Progenitor cell of endocrine pancreas (in vitro differentiated cells): ENCODE results near the gene VWA8. TPM values are rescaled to one million over a fixed set of nuclear protein-coding genes. Genes with fewer than 3 reads are reported as not detected.

Experiments
- DNase-seq: peaks from one replicate; pipeline ENCODE4 v3.0.0; 2021; ENCODE audit warnings: low spot score; ENCODE audit not compliant: unreplicated experiment
- H3K27ac Mint-ChIP-seq: 2 replicates; pipeline ENCODE4 v1.8.0; 2021; ENCODE audit warnings: mild to moderate bottlenecking, moderate library complexity, mixed read lengths
- H3K27me3 Mint-ChIP-seq: 2 replicates; pipeline ENCODE4 v1.8.0; 2021; ENCODE audit warnings: mixed read lengths
- H3K36me3 Mint-ChIP-seq: 2 replicates; pipeline ENCODE4 v1.8.0; 2022; ENCODE audit warnings: mixed read lengths; ENCODE audit not compliant: insufficient read depth
- H3K4me1 Mint-ChIP-seq: 2 replicates; pipeline ENCODE4 v1.8.0; 2021; ENCODE audit warnings: low read depth, mixed read lengths
- H3K4me3 Mint-ChIP-seq: 2 replicates; pipeline ENCODE4 v1.8.0; 2021; ENCODE audit warnings: low read depth, mild to moderate bottlenecking, moderate library complexity, mixed read lengths
- H3K9me3 Mint-ChIP-seq: 2 replicates; pipeline ENCODE4 v1.8.0; 2021; ENCODE audit warnings: low read depth, mixed read lengths
- total RNA-seq: library from RNA; stranded (reverse); gene quantifications from 2 replicates; pipeline ENCODE4 v1.2.1, GENCODE V29; 2021
- TF ChIP-seq, protein P1 (sequence below): fragments of 200-600 bp; sonication (generic); IDR thresholded peaks from one replicate; pipeline ENCODE4 v1.5.0; 2021; ENCODE audit warnings: antibody characterized with exemption, mild to moderate bottlenecking; ENCODE audit not compliant: unreplicated experiment

Gene VWA8
- total RNA-seq, 1 donor from 2014 or later = 24.1 TPM

DNA sequence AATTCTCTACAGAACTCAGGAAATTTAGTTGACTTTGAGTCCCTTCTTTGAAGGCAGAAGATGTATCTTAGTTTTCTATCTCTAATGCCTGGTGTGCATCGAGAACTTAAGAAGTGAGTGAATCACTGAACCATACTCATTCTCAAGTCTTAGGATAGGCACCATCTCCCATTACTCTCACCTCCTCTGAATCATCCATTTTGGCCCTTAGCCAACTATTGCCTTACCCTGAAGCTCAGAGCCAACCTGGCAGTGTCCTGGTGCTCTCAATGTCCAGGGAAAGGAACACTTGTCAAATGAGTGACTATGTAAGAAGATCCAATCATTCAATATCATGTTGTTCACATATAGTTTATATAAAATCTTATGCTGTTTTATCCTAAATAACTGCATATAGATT is 357.0 kb downstream of the VWA8 start:
- DNase-seq = no peak
- Mint-ChIP-seq H3K36me3 (peaks cover 13% of the 10 kb centered on the region), H3K27ac (no peak overlapping the region), H3K4me1 (peaks cover 10% of the 10 kb centered on the region), H3K4me3 (no peak overlapping the region), H3K9me3 (no peaks in the 10 kb centered on the region), H3K27me3 (no peaks in the 10 kb centered on the region)
- TF ChIP-seq, protein P1, sequence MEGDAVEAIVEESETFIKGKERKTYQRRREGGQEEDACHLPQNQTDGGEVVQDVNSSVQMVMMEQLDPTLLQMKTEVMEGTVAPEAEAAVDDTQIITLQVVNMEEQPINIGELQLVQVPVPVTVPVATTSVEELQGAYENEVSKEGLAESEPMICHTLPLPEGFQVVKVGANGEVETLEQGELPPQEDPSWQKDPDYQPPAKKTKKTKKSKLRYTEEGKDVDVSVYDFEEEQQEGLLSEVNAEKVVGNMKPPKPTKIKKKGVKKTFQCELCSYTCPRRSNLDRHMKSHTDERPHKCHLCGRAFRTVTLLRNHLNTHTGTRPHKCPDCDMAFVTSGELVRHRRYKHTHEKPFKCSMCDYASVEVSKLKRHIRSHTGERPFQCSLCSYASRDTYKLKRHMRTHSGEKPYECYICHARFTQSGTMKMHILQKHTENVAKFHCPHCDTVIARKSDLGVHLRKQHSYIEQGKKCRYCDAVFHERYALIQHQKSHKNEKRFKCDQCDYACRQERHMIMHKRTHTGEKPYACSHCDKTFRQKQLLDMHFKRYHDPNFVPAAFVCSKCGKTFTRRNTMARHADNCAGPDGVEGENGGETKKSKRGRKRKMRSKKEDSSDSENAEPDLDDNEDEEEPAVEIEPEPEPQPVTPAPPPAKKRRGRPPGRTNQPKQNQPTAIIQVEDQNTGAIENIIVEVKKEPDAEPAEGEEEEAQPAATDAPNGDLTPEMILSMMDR = no peak

DNA sequence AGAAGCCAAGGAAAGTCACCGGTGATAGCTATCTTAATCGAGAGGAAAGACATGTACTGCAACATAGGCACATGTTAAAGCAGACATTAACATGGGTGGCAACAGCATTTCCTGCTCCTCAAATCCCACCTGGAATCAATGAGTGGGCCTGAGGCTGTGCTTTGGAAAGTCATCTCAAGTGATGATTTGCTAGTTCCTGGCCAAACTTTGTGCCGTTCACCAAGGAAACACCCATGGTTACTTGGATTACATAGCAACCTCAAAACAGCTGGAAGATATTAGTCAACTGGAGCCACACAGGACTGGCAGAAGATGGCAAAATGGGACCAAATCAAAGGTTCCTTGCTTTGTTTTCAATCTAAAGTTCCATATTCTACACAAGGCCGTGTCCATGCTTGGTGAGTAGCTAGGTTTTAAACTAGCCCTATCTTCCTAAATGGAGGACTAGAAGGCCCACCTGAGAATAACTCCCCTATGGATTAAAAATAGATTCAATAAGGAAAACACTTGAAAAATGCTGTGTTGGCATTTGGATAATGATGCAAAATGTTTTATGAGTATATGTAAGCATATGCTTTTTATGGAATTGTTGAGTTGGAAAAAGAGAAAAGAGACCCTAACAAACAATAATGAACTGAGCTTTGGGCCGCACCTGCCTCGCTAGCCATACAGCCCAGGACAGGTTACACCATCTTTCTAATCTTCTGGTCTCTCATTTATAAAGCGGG is 359.0 kb downstream of the VWA8 start:
- H3K4me1 Mint-ChIP-seq = peaks cover 10% of the 10 kb centered on the region
- no peak for DNase-seq
- TF ChIP-seq, protein P1 = no peak
- no peak overlapping the region for H3K4me3 Mint-ChIP-seq
- H3K27ac Mint-ChIP-seq = no peak overlapping the region
- H3K27me3 Mint-ChIP-seq = no peaks in the 10 kb centered on the region
- H3K36me3 Mint-ChIP-seq = peaks cover 12% of the 10 kb centered on the region
- H3K9me3 Mint-ChIP-seq = no peaks in the 10 kb centered on the region

DNA sequence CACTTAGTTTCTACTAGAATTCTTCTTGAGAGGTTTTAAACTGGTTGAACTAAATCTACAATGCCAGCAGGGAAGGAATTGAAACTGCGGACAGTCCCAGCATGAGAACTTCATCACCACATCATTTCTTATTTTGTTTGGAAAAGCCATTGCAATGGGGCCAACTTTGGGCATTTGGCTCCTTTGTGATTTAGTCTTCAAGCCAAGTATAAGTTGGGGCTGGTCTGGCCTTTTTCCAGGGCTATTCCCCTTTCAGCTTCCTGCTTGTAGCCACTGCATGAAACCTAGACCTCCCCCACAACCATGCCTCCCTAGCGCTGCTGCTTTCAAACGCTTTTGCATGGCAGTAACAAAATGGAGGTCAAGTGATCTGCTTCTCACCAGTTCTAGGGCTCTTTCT is 361.3 kb downstream of the VWA8 start:
- peaks cover 12% of the 10 kb centered on the region for H3K36me3 Mint-ChIP-seq
- no peaks in the 10 kb centered on the region for H3K4me1 Mint-ChIP-seq
- no peak overlapping the region for H3K4me3 Mint-ChIP-seq
- H3K27me3 Mint-ChIP-seq = no peaks in the 10 kb centered on the region
- no peak for DNase-seq
- TF ChIP-seq, protein P1 = no peak
- no peaks in the 10 kb centered on the region for H3K9me3 Mint-ChIP-seq
- H3K27ac Mint-ChIP-seq = no peak overlapping the region

DNA sequence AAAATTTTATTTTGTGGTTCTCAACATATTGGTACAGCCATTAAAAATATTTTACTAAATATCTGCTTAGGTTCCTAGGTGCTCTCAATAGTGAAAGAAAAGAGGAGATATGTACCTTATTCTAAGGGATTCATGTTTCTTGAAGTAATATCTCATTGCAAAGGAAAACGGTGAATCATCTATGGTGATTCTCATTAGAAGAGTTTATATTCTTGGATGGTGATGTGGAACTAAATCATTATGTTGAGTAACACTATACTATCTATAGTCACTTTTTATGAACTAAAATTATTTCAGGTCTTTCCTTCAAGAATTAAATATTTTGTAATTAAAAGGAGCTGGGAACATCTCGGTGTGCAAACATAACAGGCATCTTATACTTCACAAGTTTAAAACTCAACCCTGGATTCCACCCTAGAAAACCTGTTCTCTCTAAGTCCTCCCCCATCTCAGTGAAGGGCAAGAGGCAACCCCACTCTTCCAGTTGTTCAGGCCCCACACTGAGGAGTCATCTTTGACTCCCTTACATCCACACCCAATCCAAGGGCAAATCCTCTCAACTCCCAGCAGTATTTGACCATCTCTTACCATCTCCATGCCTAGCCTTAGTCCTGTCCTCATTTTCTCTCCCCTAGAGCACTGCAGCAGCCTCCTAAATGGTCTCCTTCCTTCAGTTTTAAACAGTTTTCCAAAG is 363.4 kb downstream of the VWA8 start:
- Mint-ChIP-seq H3K4me1 (no peaks in the 10 kb centered on the region), H3K27ac (no peak overlapping the region), H3K9me3 (no peaks in the 10 kb centered on the region), H3K4me3 (no peak overlapping the region), H3K27me3 (no peaks in the 10 kb centered on the region), H3K36me3 (peaks cover 9% of the 10 kb centered on the region)
- TF ChIP-seq, protein P1 = no peak
- DNase-seq = no peak

DNA sequence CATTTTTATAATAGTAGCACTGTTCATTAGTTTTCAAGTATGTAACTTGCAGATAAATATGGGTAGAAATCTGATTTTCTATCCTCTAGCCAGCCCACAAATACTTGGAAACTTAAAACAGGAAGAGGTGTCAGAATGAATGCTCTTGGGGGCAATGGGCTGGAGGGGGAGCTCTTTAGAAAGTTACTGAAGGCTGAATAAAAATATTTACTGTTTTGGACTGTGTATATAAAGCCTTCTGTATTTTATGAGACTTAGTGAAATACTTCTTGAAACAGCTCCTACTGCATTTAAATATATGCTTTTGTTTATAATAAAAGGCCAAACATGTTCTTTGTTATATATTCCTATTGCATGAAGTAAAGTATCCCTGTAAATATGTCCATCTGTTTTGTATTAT is 364.7 kb downstream of the VWA8 start:
- Mint-ChIP-seq H3K4me3 (no peak overlapping the region), H3K27me3 (no peaks in the 10 kb centered on the region), H3K9me3 (no peaks in the 10 kb centered on the region), H3K27ac (no peak overlapping the region), H3K36me3 (peaks cover 9% of the 10 kb centered on the region), H3K4me1 (no peaks in the 10 kb centered on the region)
- no peak for DNase-seq
- TF ChIP-seq, protein P1 = no peak
